ENCODE measurements around the gene KMT5C. TPM values are rescaled to one million over a fixed set of nuclear protein-coding genes. Genes with fewer than 3 reads are reported as not detected.

KMT5C gene
- total and polyA plus RNA-seq, 12 donors = 4.0 to 12.4 (median 6.9) TPM

GRCh38 chr19:55373993-55374757 is 34.5 kb downstream of the KMT5C start:
- peaks cover 13 to 81% (median 77%) of the 10 kb centered on the region in 7 donors for H3K27me3 ChIP-seq
- no peak for DNase-seq
- 8 to 9% methylated on average over 31 of the region's 31 CpGs for whole genome bisulfite sequencing, 2 donors
- no peak overlapping the region for H3K4me3 ChIP-seq
- no peak overlapping the region for H3K27ac ChIP-seq
- ATAC-seq = no peak
- peaks cover 1 to 22% (median 12%) of the 10 kb centered on the region in 9 donors for H3K4me1 ChIP-seq
- no peak for TF ChIP-seq CTCF (IDR thresholded peaks at IDR 0.05)
- intact Hi-C loops (cut with DNase I) = loop anchor here in 1 of 10 donors (5.0 kb wide), 1 partner anchor 67 kb away; no protein-coding TSS in a partner anchor
- H3K36me3 ChIP-seq = no peaks in the 10 kb centered on the region
- no peaks in the 10 kb centered on the region for H3K9me3 ChIP-seq

GRCh38 chr19:55376241-55376933 is 36.7 kb downstream of the KMT5C start, which contains the start of gene TMEM190:
Gene TMEM190, plus strand, starts transcription at chr19:55376826. Its CDS starts 28 bp downstream, at chr19:55376854.
- intact Hi-C loops (cut with DNase I) = no loop called here
- peak in 1 of 8 donors; percentile 14 for ATAC-seq
- H3K27ac ChIP-seq = no peak within 1 kb of the TSS
- no peaks in the 10 kb centered on the region for H3K36me3 ChIP-seq
- no peaks in the 10 kb centered on the region for H3K9me3 ChIP-seq
- peaks cover 0 to 14% (median 5%) of the 10 kb centered on the region in 9 donors for H3K4me1 ChIP-seq
- TF ChIP-seq CTCF (IDR thresholded peaks at IDR 0.05) = no peak
- peaks cover 0 to 61% (median 57%) of the 10 kb centered on the region in 7 donors for H3K27me3 ChIP-seq
- WGBS, 2 donors = 39 to 48% methylated on average over 21 of the region's 21 CpGs
- no peak for DNase-seq
- H3K4me3 ChIP-seq = no peak within 1 kb of the TSS

GRCh38 chr19:55377356-55378131 is 37.9 kb downstream of the KMT5C start:
- Histone ChIP-seq H3K9me3 (no peaks in the 10 kb centered on the region), H3K36me3 (no peaks in the 10 kb centered on the region), H3K27ac (no peak overlapping the region), H3K4me3 (no peak overlapping the region), H3K4me1 (peaks cover 0 to 14% (median 5%) of the 10 kb centered on the region in 9 donors), H3K27me3 (peaks cover 0 to 50% (median 45%) of the 10 kb centered on the region in 7 donors)
- no peak for DNase-seq
- peak in 2 of 8 donors; percentile 9 to 18 for ATAC-seq
- intact Hi-C loops (cut with DNase I) = no loop called here
- WGBS, 2 donors = 6 to 9% methylated on average over 43 of the region's 43 CpGs
- no peak for TF ChIP-seq CTCF (IDR thresholded peaks at IDR 0.05)

- Histone ChIP-seq H3K4me1 (peaks cover 4 to 18% (median 10%) of the 10 kb centered on the region in 9 donors), H3K27ac (no peak overlapping the region), H3K36me3 (no peaks in the 10 kb centered on the region), H3K27me3 (peaks cover 0 to 37% (median 32%) of the 10 kb centered on the region in 7 donors), H3K4me3 (no peak overlapping the region), H3K9me3 (no peaks in the 10 kb centered on the region)
- no peak for TF ChIP-seq CTCF (IDR thresholded peaks at IDR 0.05)
- intact Hi-C loops (cut with DNase I) = no loop called here
- DNase-seq = no peak
- 56 to 67% methylated on average over 10 to 11 of the region's 11 CpGs for WGBS, 2 donors
- ATAC-seq = no peak
These were observed 39.5 kb downstream of the KMT5C start for GRCh38 chr19:55379174-55379573.

All from heart right ventricle (tissue), 16 donors.